Breast epithelium (tissue), 3 donors: ENCODE measurements around the gene HMSD.

Experiments
- CTCF ChIP-seq, 3 donors: fragments of 450-650 bp; IDR thresholded peaks; one replicate each; pipeline ENCODE4 v1.5.1; 2016 to 2017; ENCODE audit warnings: antibody characterized with exemption in 3 of 3, mild to moderate bottlenecking in 3 of 3, moderate library complexity in 3 of 3
- POLR2A ChIP-seq: fragments of 450-650 bp; IDR thresholded peaks from one replicate; pipeline ENCODE4 v1.6.1; 2016; ENCODE audit warnings: antibody characterized with exemption, mild to moderate bottlenecking, moderate library complexity
- POLR2AphosphoS5 ChIP-seq, 3 donors: sonication (generic); formaldehyde crosslinking; IDR thresholded peaks; one replicate each; pipeline ENCODE4 v1.6.1; 2017; ENCODE audit warnings: antibody characterized with exemption in 3 of 3

DNA sequence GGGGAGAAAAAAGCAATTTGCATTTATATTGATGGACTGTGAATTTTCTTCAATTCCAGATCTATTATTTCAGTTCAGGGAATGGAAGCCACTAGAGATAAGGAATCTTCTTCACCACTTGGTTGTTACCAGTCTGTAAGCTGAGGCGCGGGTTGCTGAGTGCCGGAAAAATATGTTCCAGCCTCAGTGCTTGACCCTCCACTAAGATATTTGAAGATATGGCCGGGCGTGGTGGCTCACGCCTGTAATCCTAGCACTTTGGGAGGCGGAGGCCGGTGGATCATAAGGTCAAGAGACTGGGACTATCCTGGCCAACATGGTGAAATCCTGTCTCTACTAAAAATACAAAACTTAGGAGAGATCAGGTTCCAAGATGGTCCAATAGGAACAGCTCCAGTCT is 9.1 kb upstream of the HMSD start:
- TF ChIP-seq CTCF (IDR thresholded peaks at IDR 0.05) (no peak), POLR2AphosphoS5 (IDR thresholded peaks at IDR 0.05) (no peak), POLR2A (no peak)
